HL-60 (cell line): ENCODE measurements around the gene DOCK9.

Source experiments
- TF ChIP-seq, protein P1 (sequence below): IDR thresholded peaks from one replicate; pipeline ENCODE4 v1.5.1; 2011; ENCODE audit warnings: low read length, control low read depth, inconsistent platforms; ENCODE audit not compliant: insufficient read depth
- TF ChIP-seq, protein P2 (sequence below): IDR thresholded peaks from 2 replicates; pipeline ENCODE4 v1.6.1; 2012; ENCODE audit warnings: low read depth; ENCODE audit not compliant: insufficient replicate concordance

DNA sequence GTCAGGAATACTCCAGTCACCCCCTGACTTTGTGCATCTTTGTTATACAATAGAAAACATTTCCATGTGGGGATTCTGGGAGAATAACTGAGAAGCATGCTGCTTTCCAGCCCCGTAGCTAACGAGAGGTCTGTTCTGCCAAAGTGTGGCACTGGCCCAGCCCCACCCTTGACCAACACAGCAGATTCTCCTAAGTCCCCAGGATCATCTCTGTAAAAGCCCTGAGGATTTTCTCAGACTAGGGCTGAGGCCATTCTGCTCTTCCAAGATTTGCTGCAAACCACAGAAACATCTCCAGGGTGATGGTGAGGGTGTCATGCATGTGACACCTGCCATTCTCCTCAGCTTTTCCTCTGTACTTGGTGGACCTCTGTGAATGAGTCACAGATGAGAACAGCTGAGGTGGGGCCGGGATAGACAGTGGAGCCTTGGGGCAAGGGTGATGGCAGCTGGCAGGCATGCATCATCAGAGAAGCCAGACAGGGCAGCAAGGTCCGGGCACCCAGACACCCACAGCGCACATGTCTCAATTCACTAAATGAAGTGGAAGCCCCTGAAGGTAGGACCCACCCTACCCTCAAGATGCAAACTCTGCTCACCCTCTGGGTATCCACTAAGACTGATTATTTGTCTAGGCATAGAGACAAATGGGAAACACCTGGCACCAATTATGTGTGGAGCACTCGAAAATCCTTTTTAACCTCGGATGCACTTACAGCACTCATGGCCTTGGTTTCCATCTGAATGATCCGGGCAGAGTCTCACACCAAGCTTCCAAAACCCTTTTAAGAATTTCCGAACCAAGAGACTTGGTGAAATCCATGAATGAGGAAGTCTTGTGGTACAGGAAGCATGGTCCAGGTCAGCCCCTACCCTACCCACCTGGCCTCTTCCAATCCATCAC is 20.1 kb upstream of the DOCK9 start:
- TF ChIP-seq, protein P1, sequence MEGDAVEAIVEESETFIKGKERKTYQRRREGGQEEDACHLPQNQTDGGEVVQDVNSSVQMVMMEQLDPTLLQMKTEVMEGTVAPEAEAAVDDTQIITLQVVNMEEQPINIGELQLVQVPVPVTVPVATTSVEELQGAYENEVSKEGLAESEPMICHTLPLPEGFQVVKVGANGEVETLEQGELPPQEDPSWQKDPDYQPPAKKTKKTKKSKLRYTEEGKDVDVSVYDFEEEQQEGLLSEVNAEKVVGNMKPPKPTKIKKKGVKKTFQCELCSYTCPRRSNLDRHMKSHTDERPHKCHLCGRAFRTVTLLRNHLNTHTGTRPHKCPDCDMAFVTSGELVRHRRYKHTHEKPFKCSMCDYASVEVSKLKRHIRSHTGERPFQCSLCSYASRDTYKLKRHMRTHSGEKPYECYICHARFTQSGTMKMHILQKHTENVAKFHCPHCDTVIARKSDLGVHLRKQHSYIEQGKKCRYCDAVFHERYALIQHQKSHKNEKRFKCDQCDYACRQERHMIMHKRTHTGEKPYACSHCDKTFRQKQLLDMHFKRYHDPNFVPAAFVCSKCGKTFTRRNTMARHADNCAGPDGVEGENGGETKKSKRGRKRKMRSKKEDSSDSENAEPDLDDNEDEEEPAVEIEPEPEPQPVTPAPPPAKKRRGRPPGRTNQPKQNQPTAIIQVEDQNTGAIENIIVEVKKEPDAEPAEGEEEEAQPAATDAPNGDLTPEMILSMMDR: no peak
- TF ChIP-seq, protein P2, sequence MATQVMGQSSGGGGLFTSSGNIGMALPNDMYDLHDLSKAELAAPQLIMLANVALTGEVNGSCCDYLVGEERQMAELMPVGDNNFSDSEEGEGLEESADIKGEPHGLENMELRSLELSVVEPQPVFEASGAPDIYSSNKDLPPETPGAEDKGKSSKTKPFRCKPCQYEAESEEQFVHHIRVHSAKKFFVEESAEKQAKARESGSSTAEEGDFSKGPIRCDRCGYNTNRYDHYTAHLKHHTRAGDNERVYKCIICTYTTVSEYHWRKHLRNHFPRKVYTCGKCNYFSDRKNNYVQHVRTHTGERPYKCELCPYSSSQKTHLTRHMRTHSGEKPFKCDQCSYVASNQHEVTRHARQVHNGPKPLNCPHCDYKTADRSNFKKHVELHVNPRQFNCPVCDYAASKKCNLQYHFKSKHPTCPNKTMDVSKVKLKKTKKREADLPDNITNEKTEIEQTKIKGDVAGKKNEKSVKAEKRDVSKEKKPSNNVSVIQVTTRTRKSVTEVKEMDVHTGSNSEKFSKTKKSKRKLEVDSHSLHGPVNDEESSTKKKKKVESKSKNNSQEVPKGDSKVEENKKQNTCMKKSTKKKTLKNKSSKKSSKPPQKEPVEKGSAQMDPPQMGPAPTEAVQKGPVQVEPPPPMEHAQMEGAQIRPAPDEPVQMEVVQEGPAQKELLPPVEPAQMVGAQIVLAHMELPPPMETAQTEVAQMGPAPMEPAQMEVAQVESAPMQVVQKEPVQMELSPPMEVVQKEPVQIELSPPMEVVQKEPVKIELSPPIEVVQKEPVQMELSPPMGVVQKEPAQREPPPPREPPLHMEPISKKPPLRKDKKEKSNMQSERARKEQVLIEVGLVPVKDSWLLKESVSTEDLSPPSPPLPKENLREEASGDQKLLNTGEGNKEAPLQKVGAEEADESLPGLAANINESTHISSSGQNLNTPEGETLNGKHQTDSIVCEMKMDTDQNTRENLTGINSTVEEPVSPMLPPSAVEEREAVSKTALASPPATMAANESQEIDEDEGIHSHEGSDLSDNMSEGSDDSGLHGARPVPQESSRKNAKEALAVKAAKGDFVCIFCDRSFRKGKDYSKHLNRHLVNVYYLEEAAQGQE: no peak
